Activated gamma-delta T cell treated with anti-CD3 and anti-CD28 coated beads, Interleukin-2, amount 50 U/mL, for 16 hours (primary cell): Measurements from ENCODE around the gene TFAP2E.

Source experiments
- DNase-seq: peaks from one replicate; pipeline ENCODE4 v3.0.0-alpha.2; 2020; ENCODE audit warnings: low read depth

TFAP2E gene

DNA sequence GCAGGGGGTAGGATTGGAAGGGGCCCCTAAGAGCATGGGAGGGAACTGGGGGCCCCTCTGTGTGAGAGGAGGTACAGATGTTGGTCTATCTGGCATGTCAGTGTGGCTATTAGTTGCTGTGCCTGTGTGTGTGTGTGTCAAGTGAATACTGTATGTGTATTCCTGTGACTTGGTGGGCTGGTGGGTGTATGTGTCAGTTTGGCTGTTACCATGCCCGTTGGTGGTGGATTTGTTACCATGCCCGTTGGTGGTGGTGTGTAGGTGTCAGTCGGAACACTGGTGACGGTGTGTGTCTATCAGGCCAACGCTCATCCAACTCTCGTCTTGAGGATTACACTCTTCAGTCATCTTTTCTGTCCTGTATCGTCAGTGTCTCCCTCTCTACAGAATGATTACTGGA, 22.6 kb downstream of the TFAP2E start:
- no peak for DNase-seq

DNA sequence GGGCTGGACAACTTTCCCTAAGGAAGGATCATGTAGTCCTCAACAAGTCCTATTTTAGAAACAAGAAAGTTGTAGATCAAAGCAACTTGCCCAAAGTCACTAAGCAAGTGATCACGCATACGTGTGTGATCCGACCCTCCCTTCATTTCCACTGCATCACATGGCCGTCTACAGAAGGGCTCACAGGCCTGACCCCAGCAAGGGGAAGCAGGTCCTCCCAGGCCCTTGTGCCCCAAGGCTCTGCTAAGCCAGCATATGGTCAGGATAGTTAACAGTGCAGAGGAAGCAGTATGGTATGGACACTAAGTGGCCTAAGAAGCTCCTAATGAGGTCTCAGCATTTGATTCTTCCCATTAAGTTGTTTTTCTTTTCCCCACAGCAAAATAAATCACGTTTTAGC, 24.8 kb downstream of the TFAP2E start:
- DNase-seq = no peak

DNA sequence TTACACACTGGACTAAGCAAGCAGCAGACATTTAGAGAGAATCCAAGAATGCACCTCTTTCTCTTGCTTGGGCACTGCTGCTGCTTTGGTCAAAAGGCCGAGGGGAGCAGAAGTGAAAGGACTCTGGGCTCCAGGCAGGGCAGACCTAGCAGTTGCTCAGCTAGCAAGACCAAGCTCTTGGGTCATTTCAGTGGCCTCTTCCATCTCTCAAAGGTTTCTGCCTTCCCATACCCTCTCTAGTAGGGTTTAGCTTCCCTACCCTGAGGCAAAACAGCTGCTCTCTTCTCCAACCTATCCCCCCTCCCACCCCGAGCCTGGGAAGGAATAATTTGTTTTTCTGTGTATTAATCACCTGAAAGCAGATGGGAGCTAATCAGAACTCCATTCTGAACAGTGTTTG, 25.8 kb downstream of the TFAP2E start:
- no peak for DNase-seq

DNA sequence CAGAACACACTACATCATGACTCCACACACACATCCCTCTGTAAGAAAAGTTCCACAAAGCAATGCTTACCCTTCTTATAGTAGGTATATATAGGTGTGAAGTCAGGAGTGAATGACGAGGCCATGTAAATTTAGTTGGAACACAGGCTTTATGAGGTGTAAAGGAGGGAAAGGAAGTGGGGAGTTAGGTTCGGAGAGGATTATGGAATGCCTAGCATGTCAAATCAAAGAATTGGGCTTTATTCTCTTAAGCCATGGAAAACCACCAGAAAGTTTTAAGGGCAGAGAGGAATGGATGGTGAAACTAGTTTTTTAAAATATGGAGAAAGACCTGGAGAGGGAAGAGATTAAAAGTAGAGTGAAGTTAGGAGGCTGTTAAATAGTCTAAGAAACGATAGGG, 26.3 kb downstream of the TFAP2E start:
- DNase-seq = no peak

DNA sequence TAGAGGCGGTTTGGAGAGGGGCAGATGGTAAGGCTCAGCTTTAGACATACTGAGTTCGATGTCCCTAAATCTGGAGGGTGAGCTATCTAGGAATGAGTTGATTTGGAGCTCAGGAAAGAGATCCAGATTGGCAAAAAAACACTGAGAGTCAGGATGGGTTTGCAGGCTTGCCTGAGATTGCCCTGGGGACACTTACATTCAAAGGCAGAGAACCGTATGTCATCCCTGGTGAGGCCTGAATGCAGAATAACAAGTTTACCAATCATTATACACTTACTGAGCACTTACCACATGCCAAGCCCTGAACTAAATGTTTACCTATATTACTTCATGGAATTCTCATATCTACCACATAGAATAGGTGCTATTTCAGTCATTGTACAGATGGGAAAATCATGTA, 27.5 kb downstream of the TFAP2E start:
- no peak for DNase-seq

DNA sequence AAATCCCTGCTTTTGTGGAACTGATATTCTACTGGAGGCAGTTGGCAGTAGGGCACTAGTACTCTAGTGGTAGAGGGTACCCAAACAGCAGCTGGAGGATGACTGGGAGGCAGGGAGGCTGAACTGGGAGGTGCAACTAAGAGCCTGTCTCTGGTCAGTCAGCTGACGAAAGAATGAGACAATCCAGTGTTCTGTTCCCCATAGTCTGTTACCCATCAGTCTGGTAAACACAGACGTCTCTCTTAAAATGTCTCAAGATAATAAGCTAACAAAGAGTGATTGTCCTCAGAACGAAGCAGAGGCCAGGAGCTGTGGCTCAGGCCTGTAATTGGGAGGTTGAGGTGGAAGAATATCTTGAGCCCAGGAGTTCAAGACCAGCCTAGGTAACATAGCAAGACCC, 30.4 kb downstream of the TFAP2E start:
- DNase-seq = no peak

DNA sequence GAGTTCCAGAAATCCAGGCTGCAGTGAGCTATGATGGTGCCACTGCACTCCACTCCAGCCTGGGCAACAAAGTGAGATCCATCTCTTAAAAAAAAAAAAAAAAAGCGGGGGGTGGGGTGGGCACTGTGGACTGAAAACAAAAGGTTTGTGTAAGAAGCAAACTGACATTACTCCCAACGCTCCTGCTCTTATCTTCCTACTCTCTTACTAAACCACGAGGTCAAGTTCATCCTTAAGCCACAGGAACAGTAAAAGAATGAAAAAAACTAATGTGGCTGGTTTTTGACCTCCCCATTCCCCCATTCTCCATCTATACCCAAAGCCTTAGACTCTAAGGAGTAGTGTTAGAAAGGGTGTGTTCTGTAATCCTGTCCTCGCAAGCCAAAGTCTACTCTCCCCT, 30.8 kb downstream of the TFAP2E start:
- no peak for DNase-seq

DNA sequence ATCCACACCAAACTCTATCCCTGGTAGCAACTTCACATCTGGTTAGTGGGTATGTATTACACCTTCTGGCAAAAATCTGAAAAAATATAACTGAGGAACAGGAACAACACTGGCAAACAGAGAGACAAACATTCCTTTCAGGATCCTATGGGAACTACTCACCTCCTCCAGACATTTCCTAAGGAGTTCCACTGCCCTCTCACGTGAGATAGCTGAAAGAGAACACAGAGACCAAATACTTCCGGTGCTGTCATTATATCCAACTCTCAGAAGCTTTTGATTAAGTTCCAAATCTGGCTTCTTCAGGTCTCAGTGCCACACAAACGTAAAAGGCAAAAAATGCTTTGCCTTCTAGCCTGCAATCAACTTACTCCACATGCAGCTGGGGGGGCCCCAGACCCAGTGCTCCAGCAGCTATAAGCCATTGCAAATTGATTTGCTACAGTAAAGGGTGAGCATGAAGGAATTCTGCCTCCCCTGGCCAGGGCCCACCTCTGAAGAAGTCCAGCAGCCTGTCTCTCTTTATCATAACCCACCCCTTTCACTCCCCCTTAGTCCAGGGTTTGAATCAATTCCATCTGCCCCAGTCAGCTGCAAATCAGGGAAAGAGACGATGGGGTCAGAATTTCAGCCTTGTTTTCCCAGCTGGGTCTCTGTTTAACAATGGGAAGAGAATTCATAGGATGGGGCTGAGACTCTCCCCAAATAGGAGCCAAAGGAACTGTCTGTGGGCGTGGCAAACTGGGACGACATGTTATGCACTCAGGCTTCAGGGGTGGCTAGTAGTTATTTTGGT, 32.2 kb downstream of the TFAP2E start:
- no peak for DNase-seq

DNA sequence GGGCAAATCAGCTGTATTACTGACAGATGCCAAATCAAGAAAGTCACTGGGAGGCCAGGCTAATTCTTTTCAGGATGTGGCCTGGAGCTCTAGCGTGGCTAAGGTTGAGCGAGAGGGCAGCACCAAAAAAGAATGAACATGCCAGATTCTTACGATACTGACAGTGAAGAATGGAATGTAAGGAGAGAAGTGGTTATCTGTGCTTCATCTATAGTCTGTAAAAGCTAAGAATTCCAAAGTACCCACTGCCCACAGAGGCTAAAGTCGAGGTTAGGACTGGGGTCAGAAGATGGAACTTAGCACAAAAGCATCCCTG, 32.7 kb downstream of the TFAP2E start:
- DNase-seq = no peak

DNA sequence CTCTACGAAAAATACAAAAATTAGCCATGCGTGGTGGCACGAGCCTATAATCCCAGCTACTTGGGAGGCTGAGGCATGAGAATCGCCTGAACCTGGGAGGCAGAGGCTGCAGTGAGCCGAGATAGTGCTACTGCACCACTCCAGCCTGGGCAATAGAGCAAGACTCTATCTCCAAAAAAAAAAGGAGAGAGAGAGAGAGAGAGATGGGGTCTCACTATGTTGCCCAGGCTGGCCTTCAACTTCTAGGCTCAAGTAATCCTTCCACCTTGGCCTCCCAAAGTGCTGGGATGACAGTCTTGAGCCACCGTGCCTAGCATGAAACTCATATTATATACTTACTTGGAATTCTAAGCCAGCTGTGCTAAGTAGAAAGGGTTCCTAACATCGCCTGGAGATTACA, 38.5 kb downstream of the TFAP2E start:
- no peak for DNase-seq

DNA sequence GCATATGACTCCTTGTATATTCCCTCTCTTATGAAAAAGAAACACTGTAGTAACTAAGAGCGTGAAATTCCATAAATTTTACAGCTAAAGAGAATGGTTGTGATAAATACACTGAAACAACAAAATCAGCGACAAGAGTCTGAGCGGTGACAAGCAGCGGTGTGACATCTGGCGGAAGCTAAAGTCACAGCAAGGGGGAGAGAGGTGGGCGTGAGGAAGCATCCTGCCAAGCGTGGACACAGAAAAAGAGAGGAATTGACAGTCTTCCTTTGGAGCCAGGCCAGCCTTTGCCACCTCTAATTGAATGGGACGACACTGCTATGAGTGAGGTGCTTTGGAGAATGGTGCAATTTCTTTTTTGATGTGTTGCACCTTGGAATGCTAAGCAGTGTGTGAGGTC, 42.3 kb downstream of the TFAP2E start:
- no peak for DNase-seq

DNA sequence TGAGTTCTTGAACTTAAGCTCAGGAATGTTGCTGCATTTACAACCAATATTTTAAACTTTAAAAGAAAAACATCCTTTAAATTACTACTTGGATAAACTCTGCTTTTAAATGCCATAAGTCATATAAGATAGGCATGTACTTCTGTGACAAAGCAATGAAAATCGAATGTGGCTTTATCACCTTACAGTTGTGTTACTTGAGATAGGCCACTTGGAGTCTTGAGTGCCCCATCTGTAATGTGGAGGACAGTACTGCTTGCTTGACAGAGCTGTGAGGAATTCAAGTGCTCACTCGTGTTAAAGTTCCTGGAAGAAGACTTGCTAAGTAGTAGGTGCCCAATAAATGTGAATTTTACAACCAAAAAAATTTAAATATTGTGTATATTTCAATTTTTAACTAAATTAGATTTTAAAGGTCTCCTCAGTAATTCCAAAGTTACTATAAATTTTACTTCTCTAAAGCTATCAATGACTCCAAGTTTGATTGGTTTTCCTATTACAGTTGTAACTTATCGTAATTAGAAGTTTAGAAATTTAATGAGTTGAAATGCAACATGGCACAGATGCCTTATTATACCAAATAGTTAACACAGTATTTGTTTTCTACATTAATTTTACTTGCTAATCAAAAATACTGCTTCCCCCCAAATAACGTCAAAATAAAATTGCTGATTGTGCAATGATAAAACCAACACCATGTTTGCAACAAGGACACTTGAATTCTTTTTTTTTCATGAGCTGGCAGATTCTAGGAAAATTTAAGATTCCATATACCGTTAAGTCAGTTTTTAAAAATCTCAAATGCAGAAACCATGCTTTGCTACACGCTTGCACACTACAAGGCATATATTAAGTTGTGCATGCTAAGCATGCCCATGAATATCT, 46.4 kb downstream of the TFAP2E start:
- no peak for DNase-seq

DNA sequence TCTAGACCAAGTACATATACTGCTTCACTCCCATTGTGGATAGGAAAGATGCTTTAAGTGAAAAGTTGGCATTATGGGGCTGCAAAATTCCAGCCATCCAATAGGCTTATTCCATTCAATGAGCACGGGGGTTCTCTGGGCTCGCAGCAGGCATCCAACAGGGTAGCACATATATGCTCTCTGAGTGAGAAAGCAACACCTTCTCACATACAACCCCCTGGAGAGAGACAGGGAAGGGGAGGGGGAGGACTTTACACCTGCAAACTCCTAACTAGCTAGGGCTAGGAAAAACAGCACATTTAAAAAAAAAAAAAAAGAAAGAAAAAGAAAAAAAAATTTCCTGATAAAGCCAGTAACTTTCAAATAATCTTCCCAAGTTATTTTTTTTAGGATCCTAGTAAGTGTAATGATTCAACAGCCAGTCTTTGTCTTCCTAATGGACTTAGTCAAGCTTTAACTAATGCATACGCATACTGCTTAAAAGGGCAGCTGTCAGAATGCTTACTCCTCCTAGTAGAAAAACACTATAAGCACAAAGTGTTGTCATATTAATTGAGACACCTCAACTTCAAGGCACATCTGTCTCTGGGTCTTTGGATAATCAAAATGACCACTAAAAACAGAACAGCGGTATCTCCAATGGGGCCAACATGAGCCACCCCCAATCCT, 49.5 kb downstream of the TFAP2E start:
- DNase-seq = no peak

DNA sequence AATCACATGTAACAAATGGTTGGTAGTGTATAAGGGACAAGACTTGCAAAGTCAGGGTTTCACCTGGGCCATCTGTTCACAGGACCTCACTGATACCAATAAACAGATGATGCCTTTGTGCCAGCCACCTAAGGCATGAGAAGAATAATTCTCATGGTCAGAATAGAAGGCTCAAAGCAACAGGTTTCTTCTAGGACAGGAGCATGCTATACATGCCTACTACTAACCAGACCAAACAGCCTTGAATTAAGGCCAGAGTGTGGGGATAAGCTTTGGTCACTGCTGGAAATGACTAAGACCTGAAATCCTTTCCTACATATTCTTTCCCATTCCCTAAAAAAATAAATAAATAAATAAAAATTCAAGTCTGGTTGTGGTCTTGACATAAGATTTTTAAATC, 50.7 kb downstream of the TFAP2E start:
- DNase-seq = no peak

DNA sequence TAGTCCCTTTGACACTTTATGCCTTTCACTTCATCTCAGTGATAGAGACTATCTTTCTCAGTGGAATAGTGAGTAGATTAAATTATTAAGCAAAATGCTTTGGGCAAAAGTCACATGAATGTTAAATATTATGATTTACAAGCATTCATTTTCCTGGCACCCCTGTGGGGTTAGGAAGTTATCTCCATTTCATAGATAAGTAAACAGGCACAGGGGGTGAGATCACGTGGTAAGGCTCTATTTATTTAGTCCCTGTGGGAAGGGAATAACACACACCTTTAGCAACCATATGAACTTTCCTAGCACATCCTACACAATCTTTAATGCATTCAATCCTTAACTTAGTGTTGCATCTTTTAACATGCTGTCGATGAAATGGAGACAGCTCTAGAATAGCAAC, 55.9 kb downstream of the TFAP2E start:
- no peak for DNase-seq

DNA sequence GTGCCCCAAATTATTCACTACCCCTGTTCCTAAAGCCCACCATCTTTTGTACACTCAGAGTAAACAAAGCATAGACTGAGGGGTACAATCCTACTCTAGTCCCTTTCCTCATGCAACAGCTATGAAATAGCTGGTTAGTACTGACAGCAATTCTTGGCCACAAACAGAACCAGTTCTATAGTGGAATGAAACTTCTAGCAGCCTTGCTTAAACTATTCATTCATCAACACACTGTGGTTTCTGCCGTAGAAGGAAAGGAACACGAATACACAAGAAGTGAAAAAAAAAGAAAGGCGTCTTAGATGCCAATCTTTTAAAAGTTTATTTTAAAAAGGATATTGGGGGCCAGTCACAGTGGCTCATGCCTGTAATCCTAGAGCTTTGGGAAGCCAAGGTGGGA, 58.3 kb downstream of the TFAP2E start:
- no peak for DNase-seq

DNA sequence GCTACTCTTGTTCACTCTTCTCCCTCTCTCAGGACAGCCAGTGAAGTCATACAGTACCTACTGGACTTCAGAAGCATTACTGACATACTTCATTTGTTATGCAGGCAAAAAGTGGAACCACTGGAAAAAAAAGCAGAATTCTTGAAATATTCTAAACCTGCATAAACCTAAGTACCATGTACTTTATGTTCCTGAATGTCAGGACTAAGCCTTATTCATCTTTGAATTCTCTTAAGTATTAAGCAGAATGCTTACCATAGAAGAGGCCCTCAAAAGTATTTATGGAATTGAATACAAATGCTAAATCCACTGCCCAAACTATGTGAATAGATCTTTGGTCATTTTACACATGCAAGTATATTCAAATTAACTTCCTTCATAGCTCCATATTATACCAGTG, 60.4 kb downstream of the TFAP2E start:
- DNase-seq = no peak

DNA sequence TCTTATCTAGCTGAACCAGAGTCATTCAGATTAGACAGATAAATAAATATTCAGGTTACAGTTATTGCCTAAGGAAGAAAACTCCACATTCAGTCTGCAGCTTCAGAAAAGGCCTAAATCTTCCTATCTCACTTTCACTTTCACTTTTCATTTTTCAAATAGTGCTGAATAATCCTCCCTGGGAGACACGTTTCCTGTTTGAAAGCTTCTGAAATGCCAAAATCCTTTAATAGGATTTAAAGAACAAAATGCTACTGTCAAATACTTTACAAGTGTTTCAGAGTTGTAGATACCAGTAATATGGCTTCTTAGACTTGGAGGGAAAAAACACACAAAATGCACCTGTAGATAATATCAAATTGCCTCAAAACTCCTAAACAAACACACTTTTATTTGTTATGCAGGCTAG, 64.3 kb downstream of the TFAP2E start:
- DNase-seq = no peak

DNA sequence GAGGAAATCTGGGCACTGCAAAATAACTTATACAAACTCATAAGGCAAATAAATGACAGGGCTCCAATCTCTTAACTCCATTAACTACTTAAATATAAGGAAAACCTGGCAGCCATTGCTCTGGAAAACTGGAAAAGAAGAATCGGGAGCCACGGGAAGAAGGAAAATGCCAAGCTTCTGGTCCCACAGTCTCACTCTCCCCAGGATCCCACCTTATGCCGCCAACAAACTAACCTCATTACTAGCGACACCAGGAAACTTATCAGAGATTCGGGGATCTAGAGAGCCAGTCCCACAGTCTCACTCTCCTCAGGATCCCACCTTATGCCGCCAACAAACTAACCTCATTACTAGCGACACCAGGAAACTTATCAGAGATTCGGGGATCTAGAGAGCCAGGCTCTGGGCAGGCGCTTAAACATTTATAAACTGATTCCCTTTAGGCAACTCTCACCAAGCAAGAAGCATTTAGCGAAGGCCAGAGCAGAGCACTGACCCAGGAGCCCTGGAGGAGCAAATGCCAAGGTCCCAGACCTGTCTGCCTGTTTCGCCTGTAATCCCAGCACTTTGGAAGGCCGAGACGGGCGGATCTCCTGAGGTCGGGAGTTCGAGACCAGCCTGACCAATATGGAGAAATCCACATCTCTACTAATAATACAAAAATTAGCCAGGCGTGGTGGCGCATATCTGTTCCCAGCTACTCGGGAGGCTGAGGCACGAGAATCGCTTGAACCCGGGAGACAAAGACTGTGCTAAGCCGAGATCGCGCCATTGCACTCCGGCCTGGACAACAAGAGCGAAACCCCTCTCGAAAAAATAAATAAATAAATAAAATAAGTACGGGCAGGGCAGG, 67.5 kb downstream of the TFAP2E start:
- DNase-seq = no peak

DNA sequence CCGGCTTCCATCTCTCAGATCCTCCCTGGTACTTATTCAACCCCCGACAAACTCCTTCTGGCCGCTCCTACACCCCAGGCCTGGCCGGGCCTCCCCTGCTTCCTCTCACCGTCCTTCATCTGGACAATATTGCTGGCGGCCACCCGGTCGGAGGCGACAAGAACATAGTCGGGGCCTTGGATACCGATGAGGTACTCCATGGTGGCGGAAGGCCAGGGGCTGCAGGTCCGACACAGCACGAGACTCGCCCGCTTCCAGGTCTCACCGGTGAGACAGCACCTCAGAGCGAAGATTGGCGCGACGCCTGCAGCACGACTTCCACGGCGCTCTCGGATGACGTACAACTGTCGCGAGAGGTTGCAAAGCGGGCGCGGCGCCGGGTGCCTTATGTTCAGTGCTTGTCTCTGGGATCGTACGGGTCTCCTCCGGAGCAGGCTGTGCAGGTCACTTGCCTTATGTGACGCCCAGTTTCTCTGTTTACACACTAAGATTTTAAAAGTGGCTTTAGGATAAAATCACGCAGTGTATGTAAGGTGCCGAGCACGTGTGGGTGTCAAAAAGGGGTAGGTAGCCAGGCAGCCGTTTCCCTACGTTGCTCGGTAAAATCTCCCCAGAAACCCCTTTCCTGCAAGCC, 68.2 kb downstream of the TFAP2E start, which contains the start of gene PSMB2:
Gene PSMB2, minus strand, starts transcription at position 294 of the 634 bp plus-strand sequence. Its CDS starts 94 bp downstream, at position 200.
- DNase-seq = peak; percentile 94

DNA sequence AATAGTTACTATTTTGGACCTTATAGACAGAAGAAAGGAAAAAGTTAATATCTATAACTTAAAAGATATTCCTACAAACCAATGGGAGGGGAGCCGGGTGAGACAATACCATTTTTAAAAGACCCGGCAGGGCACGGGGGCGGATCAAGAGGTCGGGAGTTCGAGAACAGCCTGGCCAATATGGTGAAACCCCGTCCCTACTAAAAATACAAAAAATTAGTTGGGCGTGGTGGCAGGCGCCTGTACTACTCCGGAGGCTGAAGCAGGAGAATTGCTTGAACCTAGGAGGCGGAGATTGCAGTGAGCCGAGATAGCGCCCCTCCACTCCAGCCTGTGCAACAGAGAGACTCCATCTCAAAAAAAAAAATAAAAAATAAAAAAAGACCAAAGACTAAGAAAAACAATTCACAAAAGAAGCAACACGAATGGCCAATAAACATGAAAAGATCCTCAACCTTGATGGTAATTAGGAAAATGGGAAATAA, 69.4 kb downstream of the TFAP2E start:
- DNase-seq = no peak
